ENCODE results near the gene BCL2L15.

DNA sequence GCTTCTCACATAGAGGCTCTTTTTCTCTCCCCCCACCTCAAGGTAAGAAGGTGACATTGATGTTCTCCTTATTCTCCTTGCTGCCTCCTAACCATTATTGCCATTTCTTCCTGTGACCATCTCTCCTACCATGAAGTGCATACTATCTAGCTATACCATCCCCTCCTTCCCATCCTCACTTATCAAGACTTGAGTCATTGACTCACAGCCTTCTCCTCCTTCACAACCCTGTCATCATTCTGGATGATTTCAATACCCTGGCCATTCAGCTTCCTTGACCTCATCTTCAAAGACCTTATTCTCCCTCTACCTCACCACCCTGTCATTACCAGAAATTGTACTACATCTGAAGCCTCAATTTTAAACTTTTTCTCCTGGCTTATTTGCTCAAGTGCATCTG is 30.9 kb upstream of the BCL2L15 start:
- TF ChIP-seq, protein P1, sequence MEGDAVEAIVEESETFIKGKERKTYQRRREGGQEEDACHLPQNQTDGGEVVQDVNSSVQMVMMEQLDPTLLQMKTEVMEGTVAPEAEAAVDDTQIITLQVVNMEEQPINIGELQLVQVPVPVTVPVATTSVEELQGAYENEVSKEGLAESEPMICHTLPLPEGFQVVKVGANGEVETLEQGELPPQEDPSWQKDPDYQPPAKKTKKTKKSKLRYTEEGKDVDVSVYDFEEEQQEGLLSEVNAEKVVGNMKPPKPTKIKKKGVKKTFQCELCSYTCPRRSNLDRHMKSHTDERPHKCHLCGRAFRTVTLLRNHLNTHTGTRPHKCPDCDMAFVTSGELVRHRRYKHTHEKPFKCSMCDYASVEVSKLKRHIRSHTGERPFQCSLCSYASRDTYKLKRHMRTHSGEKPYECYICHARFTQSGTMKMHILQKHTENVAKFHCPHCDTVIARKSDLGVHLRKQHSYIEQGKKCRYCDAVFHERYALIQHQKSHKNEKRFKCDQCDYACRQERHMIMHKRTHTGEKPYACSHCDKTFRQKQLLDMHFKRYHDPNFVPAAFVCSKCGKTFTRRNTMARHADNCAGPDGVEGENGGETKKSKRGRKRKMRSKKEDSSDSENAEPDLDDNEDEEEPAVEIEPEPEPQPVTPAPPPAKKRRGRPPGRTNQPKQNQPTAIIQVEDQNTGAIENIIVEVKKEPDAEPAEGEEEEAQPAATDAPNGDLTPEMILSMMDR (IDR thresholded peaks at IDR 0.05; ENCODE audit: low read length), result no peak
- TF ChIP-seq EZH2 (optimal IDR thresholded peaks at IDR 0.05; ENCODE audit: low read depth, low read length) (no peak), EZH2phosphoT487 (IDR thresholded peaks at IDR 0.05; ENCODE audit: low read length) (no peak)

Measured in MM.1S (cell line).